DOHH2 (cell line): ENCODE results near the gene MAPKBP1.

ENCODE experiments used
- H3F3A ChIP-seq: fragments of 200-600 bp; sonication (generic), shearing (Covaris generic); 2 replicates; pipeline ENCODE4 v1.6.0; 2016; ENCODE audit warnings: antibody characterized with exemption, mild to moderate bottlenecking; ENCODE audit not compliant: control insufficient read depth, insufficient read depth
- H3K27ac ChIP-seq: fragments of 200-600 bp; sonication (generic); 2 replicates; pipeline ENCODE4 v1.5.1; 2014; ENCODE audit warnings: low read depth, mild to moderate bottlenecking, low read length, moderate library complexity
- H3K27me3 ChIP-seq: fragments of 200-600 bp; sonication (generic); 2 replicates; pipeline ENCODE4 v1.6.1; 2014; ENCODE audit warnings: mild to moderate bottlenecking, low read length, mixed read lengths; ENCODE audit not compliant: control insufficient read depth
- H3K36me3 ChIP-seq: fragments of 200-600 bp; sonication (generic); 2 replicates; pipeline ENCODE4 v1.6.1; 2014; ENCODE audit warnings: mild to moderate bottlenecking, low read length, moderate library complexity, mixed read lengths; ENCODE audit not compliant: control insufficient read depth
- H3K4me1 ChIP-seq: fragments of 200-600 bp; sonication (generic); 2 replicates; pipeline ENCODE4 v1.6.1; 2014; ENCODE audit warnings: mild to moderate bottlenecking, low read length, mixed read lengths; ENCODE audit not compliant: control insufficient read depth
- H3K4me2 ChIP-seq: fragments of 200-600 bp; sonication (generic); 2 replicates; pipeline ENCODE4 v1.6.0; 2014; ENCODE audit warnings: mild to moderate bottlenecking, low read length, moderate library complexity
- H3K4me3 ChIP-seq: fragments of 200-600 bp; sonication (generic); 2 replicates; pipeline ENCODE4 v1.5.1; 2014; ENCODE audit warnings: mild to moderate bottlenecking, low read length, mixed read lengths
- H3K79me2 ChIP-seq: fragments of 200-600 bp; sonication (generic); 2 replicates; pipeline ENCODE4 v1.6.1; 2014; ENCODE audit warnings: mild to moderate bottlenecking, low read length, mixed read lengths; ENCODE audit not compliant: control insufficient read depth
- H3K9me2 ChIP-seq: fragments of 200-600 bp; sonication (generic); replicated peaks from 2 replicates; pipeline ENCODE4 v1.6.1; 2014; ENCODE audit warnings: mild to moderate bottlenecking, low read length, mixed read lengths; ENCODE audit not compliant: control insufficient read depth
- H3K9me3 ChIP-seq: fragments of 200-600 bp; sonication (generic); 2 replicates; pipeline ENCODE4 v1.6.1; 2014; ENCODE audit warnings: antibody characterized with exemption, low read length, mixed read lengths; ENCODE audit not compliant: control insufficient read depth, insufficient read depth
- H4K20me1 ChIP-seq: fragments of 200-600 bp; sonication (generic); 2 replicates; pipeline ENCODE4 v1.6.0; 2014; ENCODE audit warnings: low read depth, mild to moderate bottlenecking, antibody characterized with exemption, low read length, moderate library complexity; ENCODE audit not compliant: control insufficient read depth, insufficient read depth
- EZH2phosphoT487 ChIP-seq: fragments of 200-600 bp; sonication (generic); IDR thresholded peaks from 2 replicates; pipeline ENCODE4 v1.6.1; 2017; ENCODE audit warnings: borderline replicate concordance, mild to moderate bottlenecking, antibody characterized with exemption, low read length, moderate library complexity, mixed read lengths
- TF ChIP-seq, protein P1 (sequence below): fragments of 200-600 bp; sonication (generic); IDR thresholded peaks from one replicate; pipeline ENCODE4 v1.5.1; 2014; ENCODE audit warnings: antibody characterized with exemption, mild to moderate bottlenecking, low read depth, low read length; ENCODE audit not compliant: poor library complexity, severe bottlenecking

The MAPKBP1 gene

DNA sequence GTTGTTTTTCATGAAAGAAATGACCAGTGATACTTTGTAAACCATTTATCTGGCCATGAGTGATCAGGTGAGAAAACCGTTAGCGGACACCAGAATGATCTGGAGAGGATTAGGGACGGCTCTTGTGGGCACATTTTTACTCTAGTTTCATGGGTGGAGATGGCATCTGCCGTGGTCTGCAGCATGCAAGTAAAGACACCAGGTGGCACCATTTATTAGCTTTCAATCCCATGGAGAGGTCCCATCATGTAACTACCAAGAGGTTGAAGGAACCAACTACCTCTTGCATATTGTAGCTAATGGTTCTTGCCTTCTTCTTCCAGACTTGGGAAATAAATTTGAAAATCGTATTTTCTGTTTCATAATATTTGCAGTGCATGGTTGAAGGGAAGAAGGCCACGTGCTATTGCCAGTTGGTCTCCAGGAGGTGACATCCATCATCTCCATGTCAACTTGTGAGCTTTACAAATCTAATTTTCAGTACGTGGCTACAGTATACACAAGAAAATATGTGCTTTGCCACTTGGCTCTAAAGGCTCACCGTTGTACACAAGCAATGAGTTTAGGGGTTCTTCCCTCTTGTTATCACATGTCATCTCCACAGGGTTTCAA lies 1.5 kb upstream of the MAPKBP1 start:
- H3K9me2 ChIP-seq: no peaks in the 10 kb centered on the region
- H3F3A ChIP-seq: peaks cover 18% of the 10 kb centered on the region
- no peaks in the 10 kb centered on the region for H3K27me3 ChIP-seq
- peaks cover 20% of the 10 kb centered on the region for H3K79me2 ChIP-seq
- no peaks in the 10 kb centered on the region for H4K20me1 ChIP-seq
- H3K9me3 ChIP-seq: no peaks in the 10 kb centered on the region
- H3K4me1 ChIP-seq: peaks cover 39% of the 10 kb centered on the region
- peak overlapping the region; percentile 86 for H3K27ac ChIP-seq
- peak overlapping the region; percentile 96 for H3K4me2 ChIP-seq
- H3K36me3 ChIP-seq: peaks cover 5% of the 10 kb centered on the region; the same call in 1 of the 2 replicates
- peak overlapping the region; percentile 95 for H3K4me3 ChIP-seq
- TF ChIP-seq, protein P1, sequence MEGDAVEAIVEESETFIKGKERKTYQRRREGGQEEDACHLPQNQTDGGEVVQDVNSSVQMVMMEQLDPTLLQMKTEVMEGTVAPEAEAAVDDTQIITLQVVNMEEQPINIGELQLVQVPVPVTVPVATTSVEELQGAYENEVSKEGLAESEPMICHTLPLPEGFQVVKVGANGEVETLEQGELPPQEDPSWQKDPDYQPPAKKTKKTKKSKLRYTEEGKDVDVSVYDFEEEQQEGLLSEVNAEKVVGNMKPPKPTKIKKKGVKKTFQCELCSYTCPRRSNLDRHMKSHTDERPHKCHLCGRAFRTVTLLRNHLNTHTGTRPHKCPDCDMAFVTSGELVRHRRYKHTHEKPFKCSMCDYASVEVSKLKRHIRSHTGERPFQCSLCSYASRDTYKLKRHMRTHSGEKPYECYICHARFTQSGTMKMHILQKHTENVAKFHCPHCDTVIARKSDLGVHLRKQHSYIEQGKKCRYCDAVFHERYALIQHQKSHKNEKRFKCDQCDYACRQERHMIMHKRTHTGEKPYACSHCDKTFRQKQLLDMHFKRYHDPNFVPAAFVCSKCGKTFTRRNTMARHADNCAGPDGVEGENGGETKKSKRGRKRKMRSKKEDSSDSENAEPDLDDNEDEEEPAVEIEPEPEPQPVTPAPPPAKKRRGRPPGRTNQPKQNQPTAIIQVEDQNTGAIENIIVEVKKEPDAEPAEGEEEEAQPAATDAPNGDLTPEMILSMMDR: peak; percentile 83
- no peak for TF ChIP-seq EZH2phosphoT487

DNA sequence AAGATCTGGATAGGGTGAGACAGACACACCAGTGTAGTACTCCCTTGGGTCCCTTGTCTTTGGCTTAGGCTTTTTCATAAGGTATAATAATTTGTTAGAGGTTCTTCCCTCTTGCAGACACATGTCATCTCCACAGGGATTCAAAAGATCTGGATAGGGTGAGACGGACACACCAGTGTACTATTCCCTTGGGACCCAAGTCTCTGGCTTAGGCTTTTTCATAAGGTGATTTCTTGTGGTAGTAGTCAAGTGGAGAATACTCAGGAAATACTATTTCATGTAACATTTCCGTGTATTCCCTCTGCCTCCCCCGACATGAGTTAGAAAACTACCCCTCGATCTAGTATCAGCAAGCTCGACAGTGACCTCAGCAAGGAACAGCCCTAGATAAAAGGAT lies 954 bp upstream of the MAPKBP1 start:
- Histone ChIP-seq H3K4me2 (peak overlapping the region; percentile 96), H3K27ac (peak overlapping the region; percentile 86), H3F3A (peaks cover 18% of the 10 kb centered on the region), H3K79me2 (peaks cover 20% of the 10 kb centered on the region), H3K9me2 (no peaks in the 10 kb centered on the region), H4K20me1 (no peaks in the 10 kb centered on the region), H3K4me3 (peak overlapping the region; percentile 95), H3K9me3 (no peaks in the 10 kb centered on the region), H3K27me3 (no peaks in the 10 kb centered on the region), H3K36me3 (peaks cover 5% of the 10 kb centered on the region; the same call in 1 of the 2 replicates), H3K4me1 (peaks cover 44% of the 10 kb centered on the region)
- no peak for TF ChIP-seq EZH2phosphoT487
- TF ChIP-seq, protein P1: no peak

DNA sequence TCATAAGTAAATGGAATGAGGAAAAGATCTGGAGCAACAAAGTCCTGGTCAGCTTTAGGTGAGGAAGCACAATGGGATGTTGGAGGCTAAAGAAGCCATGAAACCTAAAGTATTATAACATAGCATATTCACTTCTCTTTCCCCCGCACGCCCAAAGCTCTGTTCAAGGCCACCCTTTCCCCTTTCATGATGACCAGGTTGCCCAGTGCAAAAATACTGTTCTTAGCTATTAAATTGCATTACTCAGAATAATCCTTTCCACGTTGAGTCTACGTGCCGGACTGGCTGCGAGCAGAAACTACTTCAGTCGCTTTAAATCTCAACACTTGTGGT lies 589 bp upstream of the MAPKBP1 start:
- Histone ChIP-seq H3K27ac (peak overlapping the region; percentile 86), H3K79me2 (peaks cover 20% of the 10 kb centered on the region), H3K36me3 (peaks cover 2% of the 10 kb centered on the region; the same call in 1 of the 2 replicates), H3K4me2 (peak overlapping the region; percentile 96), H3K4me1 (peaks cover 48% of the 10 kb centered on the region), H3K4me3 (peak overlapping the region; percentile 95), H3F3A (peaks cover 18% of the 10 kb centered on the region), H3K27me3 (no peaks in the 10 kb centered on the region), H4K20me1 (no peaks in the 10 kb centered on the region), H3K9me2 (no peaks in the 10 kb centered on the region), H3K9me3 (no peaks in the 10 kb centered on the region)
- TF ChIP-seq, protein P1: no peak
- no peak for TF ChIP-seq EZH2phosphoT487
